ENCODE data around the gene GNAT3.

GNAT3 gene

DNA sequence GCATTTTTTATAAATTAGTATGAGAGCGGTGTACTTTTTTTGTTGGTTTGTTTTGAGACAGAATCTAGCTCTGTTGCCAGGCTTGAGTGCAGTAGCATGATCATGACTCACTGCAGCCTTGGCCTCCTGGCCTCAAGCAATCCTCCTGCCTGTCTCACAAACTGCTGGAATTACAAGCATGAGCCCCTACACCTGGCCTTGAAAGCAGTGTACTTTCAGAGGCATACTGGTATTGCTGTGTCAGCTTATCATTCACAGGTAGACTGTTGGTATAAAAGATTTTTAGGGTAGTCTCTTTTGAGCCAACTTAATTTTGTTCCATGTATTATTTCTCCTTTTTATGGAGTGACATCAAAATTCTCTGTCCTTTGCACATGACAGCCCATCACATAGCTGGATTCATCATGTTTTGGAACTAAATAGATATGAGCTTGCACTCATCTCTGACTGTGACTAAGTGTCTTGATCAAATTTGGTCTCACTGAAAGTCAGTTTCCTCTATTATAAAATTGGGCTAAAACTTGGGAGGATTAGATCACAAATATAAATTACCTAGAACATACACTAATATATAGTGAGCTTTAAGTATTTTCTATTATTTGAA, 12.4 kb downstream of the GNAT3 start:
- DNase-seq, result no peak

DNA sequence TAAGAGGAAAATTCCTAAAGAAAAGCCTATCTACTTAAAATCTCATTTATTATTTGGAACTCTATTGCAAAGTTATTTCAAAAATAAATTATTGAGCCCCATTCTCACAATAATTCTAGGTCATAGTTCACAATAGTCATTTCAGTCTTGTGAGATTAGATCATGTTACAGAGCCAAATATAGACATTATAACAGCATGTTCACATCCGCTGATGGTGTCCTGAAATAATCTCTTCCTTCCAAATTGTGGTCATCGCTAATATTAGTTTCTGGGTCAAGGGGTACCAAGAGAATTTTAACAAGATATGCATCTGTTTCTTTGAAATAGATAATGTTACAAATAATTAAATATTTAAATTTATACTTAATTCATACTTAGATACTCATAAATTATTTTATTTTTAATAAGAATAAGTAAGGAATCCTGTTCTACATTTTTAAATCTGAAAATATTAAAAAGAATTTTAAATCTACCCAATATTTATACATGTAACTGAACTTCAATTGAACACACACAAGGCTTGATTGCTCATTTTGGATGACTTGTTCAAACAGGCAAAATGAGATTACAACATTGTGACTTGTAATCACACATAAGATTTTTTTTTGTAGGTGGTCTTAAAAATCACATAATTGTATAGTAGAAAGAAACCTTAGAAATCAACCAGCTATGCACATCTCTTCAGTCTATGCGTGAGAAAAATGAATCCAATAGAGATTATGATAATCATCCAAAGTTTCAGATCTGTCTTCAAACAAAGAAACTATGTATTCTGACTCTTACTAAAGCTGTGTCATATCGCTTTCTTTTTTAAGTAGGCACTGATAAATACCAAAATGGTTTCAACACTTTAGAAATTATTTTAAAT, 13.1 kb downstream of the GNAT3 start:
- no peak for DNase-seq

DNA sequence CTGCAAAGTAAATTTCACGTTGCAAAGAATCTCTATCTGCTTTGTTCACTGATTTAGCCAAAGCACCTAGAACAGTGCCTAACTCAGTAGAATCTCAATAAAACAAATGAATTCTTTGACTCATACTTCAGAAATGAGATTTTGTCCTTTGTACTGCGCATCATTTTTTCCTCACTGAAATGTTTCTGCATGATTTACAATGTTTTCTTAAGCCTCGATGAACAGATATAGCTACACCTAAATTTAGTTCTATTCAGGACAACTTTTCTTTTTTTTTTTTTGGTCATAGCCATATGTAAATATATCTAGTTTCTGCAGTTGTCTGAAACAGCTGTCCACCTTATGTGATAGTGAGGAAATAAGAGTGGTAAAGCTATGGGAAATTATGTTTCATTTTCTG, 15.3 kb downstream of the GNAT3 start:
- no peak for DNase-seq

DNA sequence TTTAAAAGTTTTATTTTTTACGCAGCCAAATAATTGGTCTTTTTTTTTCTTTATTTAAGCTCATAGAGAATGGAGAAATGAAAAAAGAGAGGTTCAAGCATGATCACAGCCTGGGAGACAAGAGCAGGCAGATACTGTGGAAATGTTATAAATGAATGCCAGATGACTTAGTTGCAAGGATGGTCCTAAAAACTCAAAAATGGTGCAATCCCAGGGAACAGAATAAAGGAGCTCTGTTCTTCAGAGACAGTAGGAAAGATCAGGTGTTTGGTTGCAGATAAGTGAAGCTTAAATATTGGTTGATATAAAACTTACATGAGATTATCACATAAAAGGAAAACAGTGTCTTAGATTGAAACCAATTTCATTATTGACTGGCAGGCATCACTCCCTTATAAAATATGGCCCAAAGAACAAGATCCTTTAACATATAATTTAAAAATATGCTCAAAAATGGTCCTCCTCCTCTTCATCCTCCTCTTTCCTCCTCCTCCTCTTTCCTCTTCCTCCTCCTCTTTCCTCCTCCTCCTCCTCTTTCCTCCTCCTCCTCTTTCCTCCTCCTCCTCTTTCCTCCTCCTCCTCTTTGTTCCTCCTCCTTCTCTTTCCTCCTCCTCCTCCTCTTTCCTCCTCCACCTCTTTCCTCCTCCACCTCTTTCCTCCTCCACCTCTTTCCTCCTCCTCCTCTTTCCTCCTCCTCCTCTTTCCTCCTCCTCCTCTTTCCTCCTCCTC, 18.6 kb downstream of the GNAT3 start:
- DNase-seq, result no peak

DNA sequence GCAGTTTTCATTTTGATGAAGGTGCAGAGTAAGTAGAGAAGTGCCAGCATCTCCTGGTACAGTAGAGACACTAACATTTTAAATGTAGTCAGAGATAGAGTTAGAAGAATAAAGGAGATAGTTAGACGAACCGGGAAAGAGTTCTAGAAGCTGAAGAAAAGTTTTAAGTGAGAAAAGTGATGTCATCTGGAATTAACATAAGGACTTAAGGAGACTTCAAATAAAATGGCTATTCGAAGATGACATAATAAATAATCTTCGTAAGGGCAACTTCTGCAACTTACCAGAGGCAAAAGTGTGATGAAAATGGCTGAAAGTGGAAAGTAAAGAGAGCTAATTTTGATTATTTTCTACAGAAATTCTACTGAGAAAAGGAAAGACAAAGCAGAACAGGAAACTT, 20.4 kb downstream of the GNAT3 start:
- no peak for DNase-seq

DNA sequence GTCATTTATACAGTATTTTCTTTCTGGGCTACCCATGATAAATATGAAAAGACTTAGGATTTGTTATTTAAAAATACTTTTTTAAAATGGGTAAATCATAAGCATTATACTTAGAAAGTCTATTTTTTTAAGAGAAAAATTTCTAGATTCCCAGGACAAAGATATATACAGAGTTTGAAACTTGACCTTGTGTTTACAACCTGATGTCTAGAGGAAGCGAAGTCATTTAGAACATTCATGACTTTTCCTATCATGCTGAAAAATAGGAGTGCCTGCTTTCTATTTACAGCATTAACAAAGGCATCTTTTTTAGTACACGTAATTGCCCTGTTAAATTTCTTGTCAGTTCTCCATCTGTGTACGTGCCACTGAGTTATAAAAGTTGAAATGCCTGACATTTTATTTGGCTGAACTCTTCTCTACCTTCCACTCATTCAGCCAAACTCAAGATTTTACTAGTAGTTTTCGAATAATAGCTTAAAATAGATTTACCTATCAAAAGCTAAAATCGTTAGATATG, 23.0 kb downstream of the GNAT3 start:
- no peak for DNase-seq

DNA sequence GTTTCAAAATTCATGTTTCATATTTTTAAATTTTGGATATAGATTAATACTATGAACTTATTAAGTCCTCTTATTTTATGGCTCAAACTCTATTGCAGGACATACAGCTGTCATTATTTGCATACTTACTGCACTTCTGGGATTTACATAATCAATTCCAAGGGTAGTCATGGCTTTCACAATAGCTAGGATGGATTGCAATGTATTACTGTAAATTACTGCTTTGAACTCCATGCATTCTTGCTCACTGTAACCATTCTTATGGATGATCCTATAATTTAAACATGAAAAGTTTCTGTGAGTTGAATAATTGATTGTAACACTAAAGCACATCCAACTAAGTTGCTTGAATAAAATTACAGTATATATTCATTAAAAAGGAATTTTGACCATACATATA, 23.5 kb downstream of the GNAT3 start:
- no peak for DNase-seq

DNA sequence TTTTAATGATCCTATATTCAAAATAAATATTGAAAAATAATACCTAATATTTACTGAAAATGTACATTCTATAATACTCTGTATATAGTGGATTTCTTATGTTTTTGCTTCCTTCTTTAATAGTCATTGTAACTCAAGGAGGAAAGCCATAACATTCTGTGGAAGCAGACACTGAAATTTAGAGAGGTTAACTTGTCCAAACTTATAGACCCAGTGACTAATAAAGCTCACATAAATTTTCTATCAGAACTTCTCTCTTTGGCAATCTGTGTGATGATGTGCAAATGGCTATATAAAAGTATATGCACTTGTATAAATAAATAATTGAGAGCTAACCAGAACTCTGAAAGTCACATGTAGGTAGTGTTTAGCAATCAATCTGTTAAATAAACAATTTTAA, 26.1 kb downstream of the GNAT3 start:
- DNase-seq, result no peak

DNA sequence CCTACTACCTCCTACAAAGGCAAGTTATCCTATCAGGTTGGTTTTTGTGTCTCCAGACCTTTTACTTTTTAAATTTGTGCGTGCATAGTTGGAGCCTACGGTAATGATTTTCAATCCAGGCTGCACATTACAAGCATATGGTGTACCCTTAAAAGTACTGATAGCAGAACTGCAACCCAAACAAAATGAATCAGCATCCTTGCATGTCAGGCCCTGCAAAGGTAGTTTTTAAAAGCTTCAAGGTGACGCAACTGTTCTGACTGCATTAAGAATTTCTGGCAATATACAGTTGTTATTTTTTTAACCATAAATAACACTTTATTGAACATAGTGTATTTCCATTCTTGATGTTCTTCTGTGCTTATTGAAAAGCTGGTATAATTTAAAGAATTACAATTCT, 28.9 kb downstream of the GNAT3 start:
- DNase-seq, result no peak

DNA sequence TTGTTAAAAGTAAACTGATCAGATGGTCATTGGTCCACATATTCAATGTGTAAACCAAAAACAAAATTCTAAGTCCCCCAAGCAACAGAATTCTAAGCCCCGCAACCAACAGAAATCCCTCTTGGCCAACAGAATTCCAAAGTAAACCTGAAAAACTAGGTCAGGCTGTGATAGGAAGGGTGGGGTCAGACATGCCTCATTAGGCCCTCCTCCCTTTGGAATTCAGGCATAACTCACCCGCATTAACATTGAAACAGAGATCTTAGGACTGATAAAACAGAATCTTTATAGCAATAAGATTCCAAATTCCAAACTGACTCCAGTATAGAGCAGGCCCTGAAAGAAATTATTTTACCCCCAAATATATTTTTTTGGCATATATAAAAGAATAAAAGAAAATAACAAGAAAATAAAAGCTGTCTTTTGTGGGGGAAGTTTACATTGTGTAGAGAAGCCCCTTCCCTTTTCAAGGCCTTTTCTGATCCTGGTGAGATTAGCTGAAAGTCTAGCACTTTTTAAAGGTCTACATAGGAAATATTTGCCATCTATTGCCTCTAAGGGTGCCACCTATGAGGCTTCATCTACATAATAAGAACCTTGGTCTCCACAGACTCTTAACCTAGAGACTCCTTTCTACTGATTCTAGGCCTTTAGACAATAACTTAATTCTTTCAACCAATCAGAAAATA, 30.5 kb downstream of the GNAT3 start:
- no peak for DNase-seq

DNA sequence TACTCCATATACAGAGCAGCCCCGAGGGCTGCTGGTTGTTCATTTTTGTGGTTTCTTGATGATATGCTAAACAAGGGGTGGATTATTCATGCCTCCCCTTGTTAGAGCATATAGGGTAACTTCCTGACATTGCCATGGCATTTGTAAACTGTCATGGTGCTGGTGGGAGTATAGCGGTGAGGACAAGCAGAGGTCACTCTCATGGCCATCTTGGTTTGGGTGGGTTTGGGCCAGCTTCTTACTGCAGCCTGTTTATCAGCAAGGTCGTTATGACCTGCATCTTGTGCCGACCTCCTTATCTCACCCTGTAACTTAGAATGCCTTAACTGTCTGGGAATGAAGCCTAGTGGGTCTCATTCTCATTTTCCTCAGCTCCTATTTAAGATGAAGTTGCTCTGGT, 31.3 kb downstream of the GNAT3 start:
- DNase-seq, result no peak

DNA sequence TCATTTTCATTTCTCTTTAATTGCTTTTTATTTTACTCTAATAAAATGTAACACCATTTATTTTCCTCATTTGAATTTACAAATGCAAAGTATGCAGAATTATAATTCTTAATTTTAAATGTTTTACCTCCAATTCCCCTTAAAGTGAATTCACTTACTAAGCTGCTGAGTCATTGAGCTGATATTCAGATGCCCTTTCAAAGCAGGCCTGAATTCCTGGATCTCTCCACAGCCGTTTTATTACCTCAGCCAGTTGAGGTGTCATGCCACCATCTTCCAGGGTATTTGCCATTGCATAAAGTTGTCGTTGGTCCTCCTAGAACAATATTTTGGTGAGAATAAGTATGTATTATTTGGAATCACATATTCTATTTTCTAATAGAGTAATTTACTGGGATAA, 33.2 kb downstream of the GNAT3 start:
- no peak for DNase-seq

DNA sequence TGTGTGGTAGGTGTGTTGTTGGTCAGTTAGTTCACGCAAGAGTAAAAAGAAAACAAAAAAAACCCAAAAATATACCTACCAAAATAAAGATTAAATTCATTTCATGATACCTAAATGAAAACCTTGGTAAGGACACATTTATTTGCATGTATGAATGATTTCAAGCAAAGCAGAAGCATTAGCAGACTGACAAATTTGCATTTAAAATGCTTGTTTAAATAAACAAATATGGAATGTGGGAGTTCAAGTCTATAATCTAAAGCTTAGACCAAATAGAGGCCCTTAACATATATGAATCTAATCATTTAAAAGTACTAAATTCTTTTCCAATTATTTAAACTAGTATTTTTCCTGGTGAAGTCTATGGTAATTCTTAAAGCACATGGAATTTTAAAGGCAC, 35.8 kb downstream of the GNAT3 start:
- DNase-seq, result no peak

DNA sequence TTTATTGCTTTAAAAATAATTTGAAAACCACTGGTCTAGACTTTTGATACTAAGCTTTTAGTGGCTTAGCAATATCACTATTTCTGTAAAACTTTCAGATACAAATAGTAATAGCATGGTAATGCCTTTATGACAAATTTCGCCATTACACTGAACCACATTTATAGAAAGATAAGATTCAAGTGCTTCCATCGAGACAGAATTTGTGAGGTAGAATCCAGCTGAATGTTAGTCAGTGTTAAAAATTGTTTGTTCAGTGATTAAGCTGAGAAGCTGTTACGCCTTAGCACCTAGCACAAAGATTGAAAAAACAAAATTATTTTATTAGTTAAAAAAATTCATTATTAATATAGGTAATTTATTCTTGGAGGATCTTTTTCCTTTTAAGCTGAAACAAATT, 36.5 kb downstream of the GNAT3 start:
- DNase-seq, result no peak

DNA sequence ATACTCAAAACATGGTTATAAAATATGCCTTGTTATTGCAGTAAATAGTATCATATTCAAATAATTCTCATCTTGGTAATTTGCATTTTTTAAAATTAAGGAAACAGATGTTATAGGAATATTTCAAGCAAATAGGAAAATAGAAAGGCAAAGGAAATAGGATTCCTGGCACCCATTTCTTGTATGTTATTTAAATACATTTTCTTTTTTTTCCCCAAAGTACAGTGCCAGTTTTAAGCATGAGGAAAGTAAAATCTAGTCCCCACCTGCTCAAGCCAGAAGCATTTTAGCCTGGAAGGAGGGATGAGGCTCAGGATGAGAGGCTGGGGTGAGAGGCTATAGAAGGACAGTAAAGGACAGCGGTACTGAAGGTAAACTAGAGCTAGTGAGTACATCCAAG, 38.1 kb downstream of the GNAT3 start:
- DNase-seq, result no peak

DNA sequence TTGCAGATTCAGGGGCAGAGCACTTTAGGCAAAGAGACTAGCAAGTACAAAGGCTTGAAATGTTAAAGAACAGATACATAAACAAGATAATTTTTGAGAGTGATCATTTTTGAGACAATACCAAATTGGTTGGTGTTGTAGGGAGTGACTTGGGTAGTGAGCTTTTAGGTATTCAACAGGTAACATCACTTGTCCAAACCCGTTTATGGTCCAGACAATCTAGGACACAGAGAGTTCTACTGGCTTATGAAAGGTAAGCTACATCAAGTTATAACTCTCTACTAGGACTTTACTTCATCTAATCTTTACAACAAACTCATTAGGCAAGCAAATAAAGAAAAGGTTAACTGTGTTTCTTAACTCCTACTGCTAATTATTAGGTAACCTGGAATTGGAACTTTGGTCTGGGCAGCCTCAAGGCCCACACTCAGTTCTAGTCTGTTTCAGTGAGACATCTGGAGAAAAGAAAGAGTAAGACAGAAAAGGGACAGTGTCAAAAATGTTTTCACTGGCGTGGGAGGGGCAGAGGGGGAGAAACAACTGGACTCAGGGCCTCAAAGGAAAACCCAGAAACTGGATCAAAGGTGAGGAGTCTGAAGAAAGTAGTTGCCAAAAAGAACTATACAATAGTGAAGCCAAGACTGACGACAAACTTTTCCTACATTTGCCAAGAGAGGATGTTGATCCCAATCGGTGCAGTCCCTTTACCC, 39.2 kb downstream of the GNAT3 start:
- DNase-seq, result no peak

DNA sequence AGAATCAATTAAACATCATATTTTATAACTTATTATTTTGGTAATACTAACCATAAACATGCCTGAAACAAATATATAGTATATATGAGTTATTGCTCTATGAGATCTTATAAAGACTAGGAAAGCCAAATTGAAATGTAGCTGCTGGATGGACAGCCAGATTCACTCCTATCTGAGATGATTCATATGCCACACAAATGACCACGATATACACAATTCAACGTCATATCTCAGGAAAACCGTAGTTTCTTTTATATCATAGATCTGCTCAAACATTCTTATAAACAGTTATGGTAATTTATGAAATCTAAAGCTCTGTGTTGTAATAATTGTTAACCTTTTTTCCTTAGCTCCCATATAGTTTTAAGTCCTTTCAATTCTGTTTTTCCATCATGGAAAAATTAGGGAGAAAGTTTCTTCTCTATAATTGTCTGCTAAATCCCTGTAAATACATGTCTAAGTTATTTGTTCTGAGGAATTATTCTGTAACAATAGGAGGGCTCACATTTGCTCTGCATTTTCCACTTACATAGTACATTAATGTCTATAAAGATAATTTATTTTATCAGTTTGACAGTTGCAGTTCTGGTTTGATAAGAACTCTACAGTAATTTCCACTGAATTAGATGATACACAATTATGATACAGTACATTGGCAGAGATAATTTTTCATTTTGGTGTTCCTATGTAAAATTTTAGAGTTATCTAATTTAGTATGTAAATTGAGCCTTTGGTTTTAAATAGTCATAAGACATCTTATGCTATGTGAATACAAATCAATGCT, 42.7 kb downstream of the GNAT3 start:
- no peak for DNase-seq

DNA sequence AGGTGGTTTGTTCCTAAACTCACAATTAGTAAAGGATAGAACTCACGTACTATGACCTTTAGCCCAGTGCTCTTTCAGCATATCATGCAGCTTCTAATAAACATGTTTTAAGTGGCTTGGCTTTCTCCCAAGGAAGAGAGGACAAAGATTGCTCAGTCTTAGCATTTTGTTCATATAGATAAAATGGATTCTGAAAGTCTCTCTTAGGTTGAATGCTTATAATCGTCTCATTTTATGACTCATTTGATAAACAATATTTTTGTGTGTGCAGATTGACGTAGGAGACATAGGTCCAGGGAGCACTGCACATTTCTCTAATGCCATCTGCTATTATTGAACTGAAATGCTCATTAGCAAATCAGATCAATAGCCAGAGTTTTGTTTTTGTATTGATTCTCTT, 44.8 kb downstream of the GNAT3 start:
- no peak for DNase-seq

DNA sequence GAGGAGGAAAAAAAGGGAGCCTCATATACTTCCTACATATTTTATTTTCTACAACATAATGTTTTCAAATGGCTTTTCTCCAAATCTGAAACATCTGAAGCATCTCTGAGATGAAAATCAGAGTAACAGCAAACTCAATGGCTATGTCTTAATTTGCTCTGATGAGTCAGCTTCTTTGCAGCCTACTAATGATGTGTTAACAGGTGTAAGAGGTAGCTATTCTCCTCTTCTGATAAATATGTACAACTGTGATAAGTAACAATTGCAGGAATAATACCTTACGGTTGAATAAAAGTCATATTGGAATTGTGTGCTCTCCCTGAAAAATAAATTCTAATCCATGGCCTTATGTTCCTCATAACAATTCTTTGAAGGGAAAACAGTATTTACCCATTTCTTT, 45.2 kb downstream of the GNAT3 start:
- no peak for DNase-seq

DNA sequence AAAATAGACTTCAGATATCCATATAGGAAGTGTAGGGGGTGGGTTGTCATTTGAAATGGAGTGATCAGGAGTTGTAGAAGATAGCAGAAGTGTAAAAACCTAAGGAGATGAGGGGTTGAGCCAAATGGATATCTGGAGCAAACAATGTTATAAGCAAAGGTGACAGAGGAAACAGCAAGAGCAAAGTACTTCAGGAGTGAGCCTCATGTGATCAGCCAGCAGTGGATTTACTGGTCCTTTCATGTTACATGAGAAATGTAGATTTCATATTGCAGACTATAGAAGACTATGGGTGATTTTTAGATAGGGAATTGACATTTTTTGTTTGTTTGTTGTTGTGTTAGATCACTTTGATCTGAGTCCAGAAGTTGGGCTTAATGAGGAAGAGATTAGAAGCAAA, 47.7 kb downstream of the GNAT3 start:
- DNase-seq, result no peak

DNA sequence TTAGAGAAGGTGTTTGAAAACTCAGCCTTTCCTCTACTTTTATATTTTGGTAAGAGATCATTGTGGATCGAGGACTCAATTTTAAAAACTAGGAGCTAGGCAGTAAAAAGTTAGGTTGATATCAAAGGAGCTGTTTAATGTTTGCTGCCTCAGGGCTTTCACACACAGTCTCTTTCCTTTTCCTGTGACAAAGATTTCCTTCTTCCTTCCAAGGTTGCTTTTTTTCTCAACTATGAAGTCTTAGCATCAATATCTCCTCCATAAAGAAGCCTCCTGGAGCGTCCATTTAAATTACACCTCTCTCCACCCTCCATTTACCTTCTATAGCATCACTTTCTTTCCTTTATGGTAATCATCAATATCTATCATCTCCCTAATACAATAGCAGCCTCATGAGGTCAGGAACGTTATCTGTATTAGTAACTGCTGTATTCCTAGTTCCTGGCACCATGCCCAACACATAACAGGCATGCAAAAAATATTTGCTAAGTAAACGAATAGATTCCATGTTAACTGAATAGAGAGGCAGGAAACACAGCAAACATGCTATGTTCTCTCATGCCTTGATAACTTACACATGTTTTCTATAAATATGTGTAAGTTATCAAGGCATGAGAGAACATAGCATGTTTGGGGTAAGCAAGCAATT, 48.5 kb downstream of the GNAT3 start:
- no peak for DNase-seq
